K562 (cell line): ENCODE data around the gene NAP1L4. TPM values are rescaled to one million over a fixed set of nuclear protein-coding genes. Genes with fewer than 3 reads are reported as not detected.

ENCODE experiments used
- ATAC-seq: fragments of 200-7000 bp; cut with Tn5 transposase; 3 replicates; pipeline ENCODE4 v1.9.1; 2020; ENCODE audit warnings: moderate library complexity
- BruUV-seq: library from RNA; stranded (reverse); fragments of 400-500 nt; replicated peaks from 2 replicates; lab custom pipeline; 2021; lab: Mats Ljungman, UMichigan
- CTCF ChIA-PET: fragments of 300-600 bp; formaldehyde crosslinking; extraction: SDS; loops from one replicate; lab custom pipeline; 2021; ENCODE audit warnings: low intra/inter-chr PET ratio; lab: Yijun Ruan, JAX
- POLR2A ChIA-PET: fragments of 300-600, 350-650 bp; sonication (Branson Sonifier 250); formaldehyde crosslinking; extraction: SDS; loops from one replicate; lab custom pipeline; 2021; ENCODE audit warnings: antibody characterized with exemption, inconsistent platforms; lab: Yijun Ruan, JAX
- DNase-seq, 4 experiments: peaks; one replicate each; pipeline versions ENCODE4 v3.0.0 to v3.0.0-alpha.2; 2011 to 2018; ENCODE audit warnings: low spot score in 3 of 4, mixed read lengths in 3 of 4; ENCODE audit errors: extremely low read depth in 1 of 4
- FAIRE-seq: peaks from 2 replicates; lab custom pipeline; 2011; peaks lifted over from hg19 to GRCh38; lab: Jason Lieb, UNC
- H2AFZ ChIP-seq: 2 replicates; pipeline ENCODE4 v1.6.0; 2011; ENCODE audit warnings: low read depth, low read length, control low read depth, inconsistent platforms
- H3K27ac ChIP-seq: fragments of 200-600 bp; 3 replicates; pipeline ENCODE4 v1.8.0; 2011; ENCODE audit warnings: low read depth, mild to moderate bottlenecking, control low read depth, inconsistent platforms, low read length, moderate library complexity, mixed read lengths; ENCODE audit errors: extremely low read depth
- H3K27me3 ChIP-seq, 2 experiments: fragments of 300-600 bp in 1 of 2; 2 replicates in 1 of 2; 3 replicates in 1 of 2; pipeline versions ENCODE4 v1.6.0 to v1.8.0; 2011; ENCODE audit warnings: inconsistent platforms in 2 of 2, low read length in 2 of 2, mild to moderate bottlenecking in 1 of 2, mixed read lengths in 1 of 2, moderate library complexity in 1 of 2; ENCODE audit not compliant: control insufficient read depth in 2 of 2, insufficient read depth in 2 of 2
- H3K36me3 ChIP-seq: fragments of 300-600 bp; 3 replicates; pipeline ENCODE4 v1.8.0; 2011; ENCODE audit warnings: mild to moderate bottlenecking, low read length, inconsistent platforms; ENCODE audit not compliant: control insufficient read depth, insufficient read depth
- H3K4me1 ChIP-seq, 2 experiments: fragments of 200-600 bp in 1 of 2; replicated peaks in 1 of 2; 2 replicates in 1 of 2; 3 replicates in 1 of 2; pipeline versions ENCODE4 v1.5.1 to v1.8.0; 2011; ENCODE audit warnings: inconsistent platforms in 2 of 2, low read length in 2 of 2, mild to moderate bottlenecking in 1 of 2, mixed read lengths in 1 of 2, moderate library complexity in 1 of 2; ENCODE audit not compliant: control insufficient read depth in 2 of 2, insufficient read depth in 2 of 2
- H3K4me2 ChIP-seq: 2 replicates; pipeline ENCODE4 v1.6.1; 2011; ENCODE audit warnings: low read length, control low read depth, inconsistent platforms, mixed read lengths; ENCODE audit not compliant: insufficient read depth
- H3K4me3 ChIP-seq: fragments of 200-600 bp; sonication (generic), shearing (Covaris generic); 2 replicates; pipeline ENCODE4 v1.5.1; 2016; ENCODE audit warnings: control low read depth, inconsistent platforms
- H3K79me2 ChIP-seq: fragments of 200-600 bp; 3 replicates; pipeline ENCODE4 v1.8.0; 2011; ENCODE audit warnings: low read length, inconsistent platforms; ENCODE audit not compliant: control insufficient read depth, insufficient read depth
- H3K9ac ChIP-seq, 2 experiments: 2 replicates each; pipeline versions ENCODE4 v1.6.0 to v1.6.1; 2011; ENCODE audit warnings: low read depth in 2 of 2, low read length in 2 of 2, control low read depth in 1 of 2, inconsistent platforms in 1 of 2, mild to moderate bottlenecking in 1 of 2, mixed read lengths in 1 of 2; ENCODE audit not compliant: insufficient read depth in 1 of 2
- H3K9me1 ChIP-seq: one replicate; pipeline ENCODE4 v1.6.0; 2011; ENCODE audit warnings: inconsistent platforms, mild to moderate bottlenecking, low read length, moderate library complexity; ENCODE audit not compliant: control insufficient read depth, insufficient read depth
- H3K9me3 ChIP-seq: replicated peaks from 2 replicates; pipeline ENCODE4 v1.5.1; 2011; ENCODE audit warnings: low read depth, low read length, inconsistent platforms; ENCODE audit not compliant: control insufficient read depth, insufficient read depth
- H4K20me1 ChIP-seq: replicated peaks from 2 replicates; pipeline ENCODE4 v1.6.1; 2011; ENCODE audit warnings: low read length, inconsistent platforms, mixed read lengths; ENCODE audit not compliant: control insufficient read depth, insufficient read depth
- IRF1 ChIP-seq: sonication (generic); formaldehyde crosslinking; IDR thresholded peaks from 2 replicates; pipeline ENCODE4 v1.8.0; 2022; ENCODE audit warnings: missing genetic modification reagents, mild to moderate bottlenecking, borderline replicate concordance
- ZNF140 ChIP-seq: fragments of 250-450 bp; sonication (Bioruptor Pico); IDR thresholded peaks from 2 replicates; pipeline ENCODE4 v1.8.0; 2021; ENCODE audit warnings: moderate library complexity, mild to moderate bottlenecking, inconsistent platforms
- WGBS: fragments of 100-300 bp; shearing (Covaris generic); methylation state at CpG from one replicate; pipeline ENCODE4 v1.1.6; 2016; ENCODE audit warnings: low coverage, mixed read lengths; ENCODE audit not compliant: insufficient coverage; ENCODE audit errors: missing lambda C conversion rate; 5-methylcytosine and 5-hydroxymethylcytosine counted together
- in situ Hi-C: fragments of 300-500 bp; cut with MboI; formaldehyde crosslinking; loops from 4 replicates; pipeline ENCODE4 v1.15.0; 2018; ENCODE audit warnings: inconsistent platforms, mixed read lengths
- intact Hi-C: fragments of 100-400 bp; cut with micrococcal nuclease; formaldehyde crosslinking; loops from 2 replicates; pipeline ENCODE4 v1.14.2; 2022
- polyA plus RNA-seq, 8 experiments: library from polyadenylated mRNA; depleted of rRNA in 4 of 8; stranded (reverse) in 5 of 8; unstranded in 3 of 8; fragments of >200 nt; fragmentation: Nextera tagmentation in 2 of 8; fragmentation: Illumina TruSeq in 1 of 8; extraction: Ambion mirVana in 2 of 8; extraction: Trizol in 1 of 8; gene quantifications; 2 replicates each; pipeline versions ENCODE4 v1.2.1 to v1.2.3, GENCODE V29; 2011 to 2014; ENCODE audit warnings: inconsistent platforms in 1 of 8, missing spikeins in 1 of 8
- total RNA-seq, 7 experiments: library from RNA; depleted of rRNA in 6 of 7; stranded (reverse); fragments of >200 nt in 6 of 7; fragmentation: Illumina TruSeq in 2 of 7; extraction: Trizol in 2 of 7; gene quantifications; 2 replicates each; pipeline versions ENCODE4 v1.2.1 to v1.2.3, GENCODE V29; 2011 to 2021; ENCODE audit warnings: low replicate concordance in 1 of 7
- TF ChIP-seq, protein P1 (sequence below): fragments of 250-450 bp; sonication (Bioruptor Pico); IDR thresholded peaks from 2 replicates; pipeline ENCODE4 v1.8.0; 2022; ENCODE audit warnings: inconsistent platforms, mild to moderate bottlenecking, moderate library complexity, borderline replicate concordance

NAP1L4 gene
- total and polyA plus RNA-seq, 9 of the 15 experiments (the other 6 are each of a cell fraction or from before 2014, with no cell fraction given) = 34.1 to 237 (median 179) TPM

GRCh38 chr11:2989551-2989950 lies 2.6 kb downstream of the NAP1L4 start:
- peaks cover 2% of the 10 kb centered on the region for H3K9me1 ChIP-seq
- H3K4me1 ChIP-seq = peaks cover 11 to 15% of the 10 kb centered on the region in 2 experiments; a peak in 4 of 5 replicates
- H3K27me3 ChIP-seq = no peaks in the 10 kb centered on the region
- FAIRE-seq = no peak
- no peak overlapping the region for H2AFZ ChIP-seq
- H3K79me2 ChIP-seq = peaks cover 80% of the 10 kb centered on the region
- peaks cover 37% of the 10 kb centered on the region for H4K20me1 ChIP-seq
- peak overlapping the region; percentile 93 for H3K4me2 ChIP-seq
- 2% methylated on average over 3 of the region's 3 CpGs for WGBS
- TF ChIP-seq ZNF140 (CRISPR knock-in tag) = no peak
- TF ChIP-seq, protein P1, sequence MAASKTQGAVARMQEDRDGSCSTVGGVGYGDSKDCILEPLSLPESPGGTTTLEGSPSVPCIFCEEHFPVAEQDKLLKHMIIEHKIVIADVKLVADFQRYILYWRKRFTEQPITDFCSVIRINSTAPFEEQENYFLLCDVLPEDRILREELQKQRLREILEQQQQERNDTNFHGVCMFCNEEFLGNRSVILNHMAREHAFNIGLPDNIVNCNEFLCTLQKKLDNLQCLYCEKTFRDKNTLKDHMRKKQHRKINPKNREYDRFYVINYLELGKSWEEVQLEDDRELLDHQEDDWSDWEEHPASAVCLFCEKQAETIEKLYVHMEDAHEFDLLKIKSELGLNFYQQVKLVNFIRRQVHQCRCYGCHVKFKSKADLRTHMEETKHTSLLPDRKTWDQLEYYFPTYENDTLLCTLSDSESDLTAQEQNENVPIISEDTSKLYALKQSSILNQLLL (CRISPR knock-in tag) = no peak
- no peak for TF ChIP-seq IRF1 (CRISPR knock-in tag)
- H3K4me3 ChIP-seq = peak overlapping the region; percentile 52
- POLR2A ChIA-PET = interaction anchor here (0.9 to 3.0 kb wide), 7 partner anchors 9 to 36 kb away, joined by 3 to 16 read pairs (median 5); no protein-coding TSS in a partner anchor
- in situ Hi-C loops = no loop called here
- peak overlapping the region; percentile 61; the same call in 1 of the 3 replicates for H3K27ac ChIP-seq
- peaks cover 52% of the 10 kb centered on the region for H3K36me3 ChIP-seq
- intact Hi-C loops = no loop called here
- ATAC-seq = no peak
- no TSS peak for BruUV-seq
- no peaks in the 10 kb centered on the region for H3K9me3 ChIP-seq
- peak overlapping the region in 1 of 2 experiments; percentile 78; a peak in 2 of 4 replicates for H3K9ac ChIP-seq
- CTCF ChIA-PET = no interaction called here
- no peak for DNase-seq
